DLD1 (cell line): ENCODE results near the gene KRT10.
"Not testable (repeated sequence)": the region's sequence is repeated elsewhere in the genome, so short reads cannot be mapped to it uniquely, and the experiment has no call there.

ENCODE experiments used
- in situ Hi-C: cut with HindIII; loops from 2 replicates; pipeline ENCODE4 v1.10.0; 2017; ENCODE audit warnings: low sequenced_read_pairs

The KRT10 gene

GRCh38 chr17:40833882-40834281 lies 11.5 kb upstream of the KRT10 start:
- in situ Hi-C loops = no loop called here

- in situ Hi-C loops = no loop called here
Measured at GRCh38 chr17:40832840-40833239, 10.4 kb upstream of the KRT10 start.

GRCh38 chr17:40830085-40830776 lies 7.8 kb upstream of the KRT10 start:
- in situ Hi-C loops = no loop called here

GRCh38 chr17:40828454-40829044 lies 6.1 kb upstream of the KRT10 start:
- in situ Hi-C loops = no loop called here

DNA sequence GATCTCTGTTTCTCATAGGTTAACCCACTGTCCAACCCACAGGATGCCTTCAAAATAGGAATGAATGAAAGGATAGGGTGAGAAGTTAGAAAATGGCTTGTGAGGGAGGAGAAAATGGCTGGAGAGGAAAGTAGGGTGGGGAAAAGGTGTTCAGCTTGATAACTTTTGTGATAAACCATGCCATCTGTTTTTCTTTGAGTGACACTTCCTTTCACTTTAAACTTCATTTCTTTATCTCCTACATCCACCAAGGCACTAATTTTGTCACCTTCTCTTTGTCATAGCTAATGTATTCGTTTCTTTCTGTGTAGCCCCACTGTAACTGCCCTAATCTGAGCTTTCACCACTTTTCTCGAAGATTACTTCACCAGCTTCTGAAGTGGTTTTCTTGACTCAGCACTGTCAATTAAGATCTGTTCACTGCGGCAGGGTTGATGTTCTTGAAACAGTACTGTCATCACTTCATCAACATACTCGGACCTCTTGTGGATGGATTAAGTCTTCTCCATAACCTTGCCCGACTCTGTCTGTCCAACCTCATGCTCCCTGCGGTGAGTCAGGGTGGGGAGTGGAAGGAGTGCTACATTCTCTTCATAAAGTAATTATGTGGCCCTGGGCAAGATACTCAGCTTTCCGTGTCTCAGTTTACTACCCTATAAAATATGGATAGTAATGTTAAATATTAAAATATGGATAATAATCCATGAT lies 5.5 kb upstream of the KRT10 start:
- in situ Hi-C loops = no loop called here

DNA sequence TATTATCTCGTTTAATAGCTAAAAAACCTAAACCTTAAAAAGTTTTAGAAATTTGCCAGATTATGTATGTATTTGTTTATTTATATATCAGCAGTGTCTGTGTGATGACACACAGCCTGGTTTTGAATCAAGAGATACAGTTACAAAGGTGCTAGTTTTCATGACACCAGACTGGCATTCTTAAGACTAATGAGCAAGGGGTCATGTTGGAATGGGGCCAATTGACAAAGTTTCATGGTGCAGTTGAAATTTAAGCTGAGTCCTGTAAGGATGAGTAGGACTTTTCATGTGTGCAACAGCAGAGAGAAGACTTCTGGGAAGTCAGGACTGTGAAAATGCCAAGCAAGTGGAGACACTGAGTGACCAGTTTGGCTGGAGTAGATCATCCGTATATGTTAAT lies 3.2 kb upstream of the KRT10 start:
- in situ Hi-C loops = no loop called here

GRCh38 chr17:40824015-40824832 lies 1.8 kb upstream of the KRT10 start:
- in situ Hi-C loops = no loop called here

DNA sequence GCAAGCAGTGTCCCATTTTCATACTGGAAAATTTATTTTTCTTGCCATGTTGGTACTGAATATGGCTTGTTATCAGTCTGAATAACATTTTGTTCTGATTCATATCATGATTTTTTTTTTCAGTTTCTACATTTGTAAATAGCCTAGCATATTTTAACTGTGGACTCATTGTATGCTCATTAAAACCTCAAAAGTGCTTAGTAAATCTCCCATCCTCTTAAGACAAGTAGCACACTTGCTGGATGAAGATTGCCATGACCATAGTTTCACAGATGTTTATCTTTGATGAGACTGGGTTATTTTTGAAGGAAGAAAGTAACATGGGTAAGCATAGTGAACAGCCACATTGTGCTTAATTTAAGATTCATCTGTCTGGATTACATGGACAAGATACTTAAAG lies 878 bp downstream of the KRT10 start:
- in situ Hi-C loops = no loop called here

- in situ Hi-C loops = no loop called here
Measured at GRCh38 chr17:40820228-40820838, 2.1 kb downstream of the KRT10 start.

DNA sequence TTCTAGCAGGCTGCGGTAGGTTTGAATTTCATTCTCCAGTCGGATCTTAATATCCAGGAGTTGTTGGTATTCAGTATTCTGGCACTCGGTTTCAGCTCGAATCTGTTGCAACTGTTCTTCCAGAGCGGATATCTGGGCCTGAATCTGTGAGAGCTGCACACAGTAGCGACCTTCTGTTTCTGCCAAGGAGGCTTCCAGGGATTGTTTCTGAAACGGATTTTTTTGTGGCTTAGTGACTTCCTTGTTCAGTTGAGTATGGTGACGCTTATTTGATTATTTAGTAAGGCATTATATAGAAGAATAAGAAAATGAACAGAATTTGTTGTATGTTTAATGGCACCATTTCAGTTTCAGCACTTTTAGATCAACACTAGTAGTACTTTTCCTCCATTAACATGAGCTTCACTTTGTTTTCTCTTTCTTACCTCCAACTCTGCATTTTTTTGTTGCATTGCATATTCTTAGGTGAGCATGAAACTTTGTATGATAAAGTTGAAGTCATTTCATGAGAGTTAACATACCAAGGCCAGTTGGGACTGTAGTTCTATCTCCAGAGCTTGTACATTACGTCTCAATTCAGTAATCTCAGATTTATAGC lies 2.8 kb downstream of the KRT10 start:
- in situ Hi-C loops = no loop called here

DNA sequence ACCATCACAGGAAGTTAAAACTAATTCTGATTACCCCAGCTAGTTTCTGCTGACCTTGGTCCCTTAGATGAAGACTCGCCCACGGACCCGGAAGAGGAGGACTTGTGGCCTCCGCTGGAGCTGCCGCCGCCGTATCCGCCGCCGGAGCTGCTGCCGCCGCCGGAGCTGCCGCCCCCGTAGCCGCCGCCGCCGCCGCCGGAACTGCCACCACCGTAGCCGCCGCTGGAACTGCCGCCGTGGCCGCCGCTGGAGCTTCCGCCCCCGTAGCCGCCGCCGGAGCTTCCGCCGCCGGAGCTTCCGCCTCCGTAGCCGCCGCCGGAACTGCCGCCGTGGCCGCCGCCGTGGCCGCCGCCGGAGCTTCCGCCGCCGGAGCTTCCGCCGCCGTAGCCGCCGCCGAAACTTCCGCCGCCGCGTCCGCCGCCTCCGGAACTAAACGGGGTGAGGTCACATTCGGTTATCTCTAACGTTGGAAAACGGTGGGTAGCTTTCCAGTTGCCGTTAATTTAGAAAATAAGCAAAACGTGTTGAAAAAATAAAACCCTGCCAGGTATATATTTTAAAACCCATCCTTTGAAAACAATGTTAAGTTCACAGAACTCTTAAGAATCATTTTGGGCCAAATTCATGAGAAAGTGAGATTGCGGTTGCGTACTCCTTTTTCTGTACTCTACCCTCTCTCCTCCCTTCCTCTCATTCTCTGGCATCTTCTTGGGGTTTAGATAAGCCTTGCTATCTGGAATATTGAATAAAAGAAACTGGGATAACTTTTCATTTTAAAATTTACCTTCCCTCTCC lies 3.5 kb downstream of the KRT10 start:
- in situ Hi-C loops = no loop called here

DNA sequence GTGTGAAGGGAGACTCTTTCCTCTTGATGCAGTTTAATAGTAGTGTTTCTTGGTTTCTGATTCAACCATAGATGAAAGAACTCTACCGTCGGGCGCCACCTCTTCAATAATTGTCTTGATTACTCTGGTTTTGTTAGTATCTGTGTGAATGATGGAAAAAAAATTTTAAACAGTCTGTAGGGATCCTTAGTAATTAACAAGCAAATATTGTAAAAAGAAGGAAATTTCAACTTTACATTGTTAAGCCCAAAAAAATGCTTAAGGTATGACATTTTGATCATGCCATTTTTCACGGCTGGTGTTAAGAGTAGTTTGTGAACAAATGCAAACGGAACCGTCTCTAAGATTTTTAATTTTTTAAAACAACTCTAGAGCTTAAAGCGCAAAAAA lies 4.1 kb downstream of the KRT10 start:
- in situ Hi-C loops = no loop called here

DNA sequence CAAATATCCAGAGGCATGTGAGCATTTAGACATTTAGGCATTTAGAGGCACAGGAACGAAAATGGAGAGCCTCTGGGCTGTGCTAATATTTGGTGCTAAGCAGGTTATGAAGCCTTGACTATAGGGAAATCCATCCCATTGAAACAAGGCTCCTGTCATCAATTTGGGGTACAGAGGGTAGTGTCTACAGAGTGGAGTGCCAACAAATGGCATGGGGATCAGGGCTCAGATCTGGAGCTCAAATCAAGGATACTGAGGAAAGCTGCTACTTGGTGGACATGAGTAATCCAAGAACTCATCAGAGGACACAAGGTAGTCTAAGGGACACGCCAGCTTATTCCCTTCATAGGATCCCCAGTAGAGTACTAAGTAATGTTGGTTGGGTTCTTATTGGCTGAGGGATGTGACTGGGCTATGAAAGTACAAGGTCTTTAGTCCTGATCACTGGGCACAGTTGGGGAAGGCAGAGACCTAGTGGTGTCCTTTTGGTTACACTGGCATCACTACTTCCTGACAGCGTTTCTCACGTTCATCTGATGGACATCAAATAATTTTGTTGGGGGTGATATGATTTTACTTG lies 5.2 kb downstream of the KRT10 start:
- in situ Hi-C loops = no loop called here

DNA sequence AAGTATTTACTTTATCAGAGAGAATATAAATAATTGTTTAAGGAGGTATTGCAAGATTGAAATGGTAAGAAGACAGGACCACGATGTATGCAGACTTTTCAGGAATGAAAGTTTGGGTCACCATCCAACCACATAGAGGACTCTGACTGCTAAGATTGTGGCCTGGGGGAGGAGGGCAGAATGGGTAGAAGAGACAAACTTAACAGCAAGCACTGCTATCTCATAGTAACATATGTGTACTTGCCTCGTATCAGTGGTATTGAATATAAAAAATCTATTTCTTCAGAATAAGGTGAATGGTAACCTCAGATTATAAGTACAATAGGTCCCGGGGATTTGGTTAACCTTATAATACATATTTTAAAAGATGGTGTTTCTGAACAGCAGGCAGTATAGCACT lies 5.8 kb downstream of the KRT10 start:
- in situ Hi-C loops = no loop called here

- in situ Hi-C loops = no loop called here
Measured at GRCh38 chr17:40815381-40815780, 7.0 kb downstream of the KRT10 start.

- in situ Hi-C loops = not testable (repeated sequence)
Measured at GRCh38 chr17:40814657-40815056, 7.8 kb downstream of the KRT10 start.

- in situ Hi-C loops = no loop called here
Measured at GRCh38 chr17:40813804-40814203, 8.6 kb downstream of the KRT10 start.

DNA sequence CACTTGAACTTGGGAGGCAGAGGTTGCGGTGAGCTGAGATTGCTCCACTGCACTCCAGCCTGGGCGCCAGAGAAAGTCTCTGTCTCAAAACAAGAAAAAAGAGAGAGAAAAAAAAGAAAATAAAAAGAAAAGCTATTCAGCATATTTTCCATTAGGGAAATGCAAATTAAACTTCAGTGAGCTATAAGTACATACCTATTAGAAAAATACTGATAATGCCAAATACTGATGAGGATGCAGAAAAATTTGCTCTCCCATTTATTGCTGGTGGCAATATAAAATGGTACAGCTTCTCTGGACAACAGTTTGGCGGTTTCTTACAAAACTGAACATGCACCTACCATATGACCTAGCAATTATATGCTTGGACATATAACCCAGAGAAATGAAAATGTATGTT lies 9.8 kb downstream of the KRT10 start:
- in situ Hi-C loops = no loop called here

DNA sequence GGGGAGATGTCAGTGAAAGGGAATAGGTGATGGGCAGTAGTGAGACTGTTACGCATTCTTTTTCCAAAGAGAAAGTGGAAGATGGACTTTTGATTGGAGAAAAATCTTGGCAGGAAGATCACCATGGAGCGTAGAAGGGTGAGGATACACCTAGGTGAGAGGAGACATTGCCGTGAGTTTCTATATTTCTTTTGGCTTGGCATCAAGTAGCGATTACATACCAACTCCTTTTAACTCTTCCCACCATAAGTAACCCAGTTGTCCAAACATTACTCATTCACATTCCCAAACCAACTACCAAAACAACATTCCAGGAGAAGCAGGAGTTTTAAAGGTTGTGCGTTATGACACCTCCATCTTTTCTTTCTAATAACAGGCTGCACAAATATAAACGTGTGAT lies 11.9 kb downstream of the KRT10 start:
- in situ Hi-C loops = no loop called here
